HG03095 (cell line): ENCODE measurements around the gene MTRF1L.
A peak's percentile ranks its signal among the peaks of the same experiment; 100 is the strongest.
"Not testable (repeated sequence)": the region's sequence is repeated elsewhere in the genome, so short reads cannot be mapped to it uniquely, and the experiment has no call there.

Experiments
- ATAC-seq: cut with Tn5 transposase; IDR thresholded peaks from one replicate; pipeline ENCODE4 v1.9.1; 2021; ENCODE audit warnings: moderate library complexity; ENCODE audit not compliant: unreplicated experiment

MTRF1L gene

GRCh38 chr6:153012856-153013255 lies 10.3 kb upstream of the MTRF1L start:
- ATAC-seq, result no peak

DNA sequence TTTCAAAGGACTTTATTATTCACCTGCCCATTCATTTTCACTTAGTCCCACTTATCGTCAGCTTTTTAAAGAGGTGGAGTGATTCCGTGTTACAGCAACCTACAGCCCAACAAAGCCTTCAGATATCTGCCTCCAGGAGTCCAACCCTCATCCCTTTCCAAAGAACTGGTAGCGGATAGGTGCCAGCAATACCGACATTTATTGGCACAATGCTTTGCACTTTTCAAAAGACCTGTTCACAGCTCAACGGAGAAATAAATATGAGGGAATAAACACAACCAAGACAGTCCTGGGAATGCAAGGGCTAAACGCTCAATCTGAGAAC lies 819 bp upstream of the MTRF1L start:
- peak; percentile 1 for ATAC-seq

GRCh38 chr6:153001767-153002612 lies 519 bp downstream of the MTRF1L start:
- peak; percentile 23 for ATAC-seq

DNA sequence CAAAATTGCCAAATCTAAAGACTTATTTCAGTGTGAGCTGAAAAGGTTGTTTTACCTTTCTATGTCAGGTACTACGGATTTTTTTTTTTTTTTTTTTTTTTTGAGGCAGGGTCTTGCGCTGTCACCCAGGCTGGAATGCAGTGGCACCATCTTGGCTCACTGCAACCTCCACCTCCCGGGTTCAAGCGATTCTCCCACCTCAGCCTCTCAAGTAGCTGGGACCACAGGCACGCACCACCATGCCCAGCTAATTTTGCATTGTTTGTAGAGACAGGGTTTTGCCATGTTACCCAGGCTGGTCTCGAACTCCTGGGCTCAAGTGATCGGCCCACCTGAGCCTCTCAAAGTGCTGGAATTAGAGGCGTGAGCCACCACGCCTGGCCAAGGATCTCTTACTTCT lies 1.7 kb downstream of the MTRF1L start:
- not testable (repeated sequence) for ATAC-seq

GRCh38 chr6:153000243-153000642 lies 2.3 kb downstream of the MTRF1L start:
- no peak for ATAC-seq

DNA sequence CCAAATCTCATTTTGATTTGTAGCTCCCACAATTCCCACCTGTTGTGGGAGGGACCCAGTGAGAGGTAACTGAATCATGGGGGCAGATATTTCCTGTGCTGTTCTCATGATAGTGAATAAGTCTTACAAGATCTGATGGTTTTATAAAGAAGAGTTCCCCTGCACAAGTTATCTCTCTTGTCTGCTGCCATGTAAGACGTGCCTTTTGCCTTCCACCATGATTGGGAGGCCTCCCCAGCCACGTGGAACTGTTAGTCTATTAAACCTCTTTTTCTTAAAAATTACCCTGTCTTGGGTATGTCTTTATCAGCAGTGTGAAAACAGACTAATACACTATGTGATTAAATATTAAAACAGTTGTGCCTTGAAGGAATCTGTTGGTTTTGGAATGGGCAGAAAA lies 3.0 kb downstream of the MTRF1L start:
- not testable (repeated sequence) for ATAC-seq

- ATAC-seq, result no peak
These were observed 8.7 kb downstream of the MTRF1L start for GRCh38 chr6:152993847-152994246.

GRCh38 chr6:152993431-152993830 lies 9.1 kb downstream of the MTRF1L start:
- no peak for ATAC-seq

DNA sequence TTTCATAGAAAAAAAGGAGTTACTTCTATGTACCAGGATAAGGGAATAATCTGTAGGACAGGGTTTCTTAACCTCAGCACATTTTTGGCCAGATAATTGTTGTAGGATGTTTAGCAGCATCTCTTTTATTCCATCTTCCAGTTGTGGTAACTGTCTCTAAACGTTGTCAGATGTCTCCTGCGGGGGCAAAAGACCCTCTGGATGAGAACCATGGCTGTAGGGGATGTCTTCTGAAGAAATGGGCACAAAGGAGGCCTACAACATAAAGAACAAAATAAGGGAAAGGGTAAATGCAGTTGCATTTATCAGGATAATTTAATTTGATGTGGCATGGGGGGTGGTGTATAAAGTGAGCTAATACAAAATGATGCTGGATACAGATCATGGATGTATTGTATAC lies 15.5 kb downstream of the MTRF1L start:
- ATAC-seq, result no peak

DNA sequence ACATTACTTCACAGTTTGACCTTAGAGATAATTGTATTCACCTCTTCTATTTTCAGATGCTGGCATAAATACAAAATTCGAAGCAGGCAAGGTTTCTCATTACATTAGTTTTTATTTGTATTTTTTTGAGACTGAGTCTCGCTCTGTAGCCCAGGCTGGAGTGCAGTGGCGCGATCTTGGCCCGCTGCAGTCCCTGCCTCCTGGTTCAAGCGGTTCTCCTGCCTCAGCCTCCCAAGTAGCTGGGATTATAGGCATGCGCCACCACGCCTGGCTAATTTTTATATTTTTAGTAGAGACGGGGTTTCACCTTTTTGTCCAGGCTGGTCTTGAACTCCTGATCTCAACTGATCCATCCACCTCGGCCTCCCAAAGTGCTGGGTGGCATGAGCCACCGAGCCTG lies 17.2 kb downstream of the MTRF1L start:
- not testable (repeated sequence) for ATAC-seq

DNA sequence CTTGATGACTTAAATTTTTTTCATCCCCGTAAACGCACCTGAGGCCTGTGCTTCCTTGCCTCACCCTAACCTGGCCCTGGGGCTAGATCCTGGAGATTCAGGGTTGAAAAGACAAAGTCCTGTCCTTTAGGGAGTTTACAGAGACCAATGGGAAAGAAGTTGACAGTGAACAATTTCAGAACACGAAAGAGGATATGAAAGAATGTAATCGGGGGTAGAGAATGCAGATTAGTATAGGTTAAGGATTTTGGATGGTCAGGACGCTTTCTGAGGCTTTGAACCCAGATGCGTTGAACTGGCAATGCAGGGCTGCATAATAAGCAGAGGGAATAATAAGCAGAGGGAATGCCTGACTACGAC lies 18.0 kb downstream of the MTRF1L start:
- peak; percentile 33 for ATAC-seq

- ATAC-seq, result peak; percentile 20
These were observed 18.6 kb downstream of the MTRF1L start for GRCh38 chr6:152983637-152984512.

- ATAC-seq, result peak; percentile 80
These were observed 19.4 kb downstream of the MTRF1L start, which contains the start of gene FBXO5 for GRCh38 chr6:152982904-152983636. Gene FBXO5, minus strand, starts transcription at chr6:152983041. Its CDS starts 82 bp downstream, at chr6:152982959.

DNA sequence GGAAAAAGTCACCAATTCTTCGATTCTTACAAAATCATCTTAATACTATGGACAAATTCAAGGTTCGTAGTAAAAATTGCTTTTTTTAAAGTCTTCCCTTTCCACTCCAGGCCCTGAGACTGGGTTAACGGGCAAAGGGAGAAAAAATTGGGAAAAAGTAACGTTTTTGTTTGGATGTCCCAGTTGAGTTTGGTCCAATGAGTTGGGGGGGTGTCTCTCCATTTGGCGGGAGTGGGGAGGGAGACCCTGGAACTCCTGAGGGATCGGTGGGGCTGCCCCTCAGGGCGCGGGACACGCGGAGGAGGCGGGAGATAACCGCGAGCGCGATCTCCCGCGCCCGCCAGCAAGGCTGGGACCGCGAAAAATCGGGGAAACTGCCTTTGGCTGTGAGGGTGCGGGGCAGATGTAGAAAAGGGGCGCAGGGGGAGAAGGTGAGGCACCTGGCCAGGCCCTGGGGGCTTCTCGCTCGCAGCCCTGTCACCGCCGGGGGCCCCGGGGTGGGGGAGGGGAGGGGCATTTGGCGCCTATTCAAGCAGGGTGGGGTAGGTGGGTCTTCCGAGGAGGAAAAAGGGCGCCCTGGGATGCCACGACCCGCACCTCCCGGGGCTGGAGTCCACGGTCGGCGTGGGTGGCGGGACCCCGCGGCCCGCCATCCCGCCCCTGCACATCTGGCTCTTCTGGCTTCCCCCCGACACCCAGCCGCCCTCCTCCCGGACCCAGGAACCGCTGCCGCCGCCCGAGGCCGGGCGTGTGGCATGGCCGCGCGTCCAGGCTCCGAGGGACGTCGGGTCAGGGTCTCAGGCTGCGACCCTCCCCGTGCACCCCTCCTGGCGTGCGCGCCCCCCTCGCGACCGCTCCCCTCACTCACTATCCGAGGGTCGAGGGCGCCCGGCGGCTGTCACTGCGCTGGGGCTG lies 20.3 kb downstream of the MTRF1L start:
- no peak for ATAC-seq

DNA sequence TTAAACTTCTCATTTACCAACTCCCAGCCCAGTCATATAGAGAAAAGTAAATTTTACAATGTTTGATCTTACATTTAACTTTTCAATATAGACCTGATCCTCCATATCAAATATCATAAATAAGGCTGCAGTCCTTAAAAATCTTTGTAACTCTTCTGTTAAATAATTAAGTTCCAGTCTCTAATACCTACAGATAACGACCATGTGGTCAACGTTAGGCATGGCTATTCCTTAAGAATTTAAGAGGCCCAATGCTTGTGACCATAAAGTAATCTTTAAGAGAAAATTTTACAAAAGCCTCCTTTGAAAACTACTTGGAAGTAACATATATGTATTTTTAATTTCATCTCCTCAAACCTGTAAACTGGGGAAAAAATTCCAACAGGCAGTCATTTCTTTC lies 21.3 kb downstream of the MTRF1L start:
- ATAC-seq, result no peak

DNA sequence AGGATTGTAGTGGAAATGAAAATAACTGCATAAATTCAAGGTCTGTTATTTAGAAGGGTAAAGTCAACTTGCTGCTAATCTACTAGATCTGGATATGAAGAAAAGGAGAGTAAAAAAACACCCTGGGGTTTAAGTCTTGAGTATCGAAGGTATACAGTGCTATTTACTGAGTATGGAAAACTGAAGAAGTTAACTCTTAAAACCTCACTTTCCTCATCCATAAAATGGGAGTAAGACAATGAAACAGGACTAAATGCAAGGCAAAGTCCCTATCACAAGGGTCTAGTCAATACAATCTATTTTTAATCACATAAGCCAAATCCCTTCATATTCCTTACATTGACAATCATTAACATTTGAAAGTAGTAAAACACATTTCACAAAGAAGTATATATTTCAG lies 21.9 kb downstream of the MTRF1L start:
- ATAC-seq, result no peak

DNA sequence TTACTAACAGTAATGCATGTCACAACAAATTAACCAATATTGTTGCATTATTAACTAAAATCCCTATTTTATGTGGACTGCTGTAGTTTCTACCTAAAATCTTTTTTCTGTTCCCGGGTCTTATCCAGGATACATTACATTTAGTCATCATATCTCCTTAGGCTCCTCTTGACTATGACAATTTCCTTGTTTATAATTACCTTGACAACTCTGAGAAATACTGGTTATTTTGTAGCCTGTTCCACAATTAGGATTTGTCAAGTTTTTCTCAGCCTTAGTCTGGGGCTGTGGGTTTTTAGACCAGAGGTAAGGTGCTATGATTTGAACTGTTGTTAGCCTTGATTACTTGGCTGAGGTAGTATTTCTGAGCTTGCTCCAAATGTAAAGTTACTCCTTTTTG lies 23.4 kb downstream of the MTRF1L start:
- no peak for ATAC-seq

DNA sequence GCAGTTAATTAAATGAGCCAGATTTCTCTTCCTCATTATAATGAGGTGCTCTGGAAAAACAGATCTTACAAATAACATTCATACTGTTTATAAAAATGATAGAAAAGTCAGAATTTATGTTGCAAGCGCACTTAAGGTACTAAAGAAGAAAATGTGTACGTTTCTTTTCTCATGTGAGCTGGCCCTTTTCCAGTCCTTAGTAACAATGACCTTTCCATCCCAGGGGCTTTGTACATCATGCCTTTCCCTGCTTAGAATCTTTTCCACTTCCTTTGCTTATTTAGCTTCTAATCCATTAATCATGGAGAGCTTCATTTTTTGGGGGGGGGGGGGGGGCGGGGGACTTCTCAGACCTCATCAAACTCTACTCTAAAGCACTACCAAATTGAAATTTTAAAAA lies 24.5 kb downstream of the MTRF1L start:
- no peak for ATAC-seq

- ATAC-seq, result no peak
These were observed 25.0 kb downstream of the MTRF1L start for GRCh38 chr6:152977556-152977955.

GRCh38 chr6:152976749-152977148 lies 25.8 kb downstream of the MTRF1L start:
- no peak for ATAC-seq
